H7 (cell line): ENCODE data around the gene ADAMTS10. TPM values are rescaled to one million over a fixed set of nuclear protein-coding genes. Genes with fewer than 3 reads are reported as not detected.
"Not testable (repeated sequence)": the region's sequence is repeated elsewhere in the genome, so short reads cannot be mapped to it uniquely, and the experiment has no call there.

Experiments used
- DNase-seq: peaks from one replicate; pipeline ENCODE4 v3.0.0; 2012
- H3K27me3 ChIP-seq: 2 replicates; pipeline ENCODE4 v1.6.0; 2011; ENCODE audit warnings: mild to moderate bottlenecking, low read length; ENCODE audit not compliant: control insufficient read depth, insufficient read depth
- H3K36me3 ChIP-seq: replicated peaks from 2 replicates; pipeline ENCODE4 v1.5.1; 2011; ENCODE audit warnings: low read length; ENCODE audit not compliant: control insufficient read depth, insufficient read depth
- H3K4me3 ChIP-seq: 2 replicates; pipeline ENCODE4 v1.5.1; 2011; ENCODE audit warnings: low read depth, mild to moderate bottlenecking, control low read depth, low read length, moderate library complexity; ENCODE audit not compliant: insufficient read depth
- total RNA-seq: library from RNA; depleted of rRNA; stranded (reverse); fragments of >200 nt; shearing (Covaris generic); gene quantifications from 2 replicates; pipeline ENCODE4 v1.2.3, GENCODE V29; 2014

ADAMTS10 gene
- total RNA-seq, 1 experiment from 2014 or later = 32.9 TPM

GRCh38 chr19:8569066-8569771 lies 41.3 kb downstream of the ADAMTS10 start:
- DNase-seq = no peak
- no peaks in the 10 kb centered on the region for H3K27me3 ChIP-seq
- H3K4me3 ChIP-seq = no peak overlapping the region
- H3K36me3 ChIP-seq = no peaks in the 10 kb centered on the region

DNA sequence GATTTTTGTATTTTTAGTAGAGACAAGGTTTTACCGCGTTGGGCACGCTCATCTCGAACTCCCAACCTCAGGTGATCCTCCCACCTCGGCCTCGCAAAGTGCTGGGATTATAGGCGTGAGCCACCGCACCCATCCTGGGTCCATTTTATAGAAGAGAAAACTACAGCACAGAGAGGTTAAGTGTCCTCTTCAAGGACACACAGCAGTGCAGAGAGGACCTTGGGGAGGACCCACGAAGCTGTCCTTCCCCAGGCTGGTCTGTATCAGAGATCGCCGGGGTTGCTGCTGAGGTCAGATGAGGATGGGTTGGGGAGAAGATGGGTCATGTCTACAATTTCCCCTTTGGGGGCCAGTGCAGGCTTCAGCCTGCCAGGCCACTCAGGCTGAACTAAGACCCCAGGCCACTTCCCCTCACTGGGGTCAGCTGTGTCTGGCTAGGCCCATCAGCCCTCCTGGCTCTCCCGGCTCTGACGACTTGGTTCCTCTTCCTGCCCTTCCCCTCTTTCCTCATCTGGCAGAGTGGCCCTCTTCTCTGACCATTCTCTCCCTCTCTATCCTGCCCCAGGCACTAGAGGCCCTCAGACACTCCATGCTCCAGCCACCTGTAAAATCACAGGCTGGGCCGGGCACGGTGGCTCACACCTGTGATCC lies 42.9 kb downstream of the ADAMTS10 start:
- Histone ChIP-seq H3K36me3 (no peaks in the 10 kb centered on the region), H3K27me3 (no peaks in the 10 kb centered on the region)
- DNase-seq = no peak

GRCh38 chr19:8566855-8567254 lies 43.7 kb downstream of the ADAMTS10 start:
- no peak overlapping the region for H3K4me3 ChIP-seq
- H3K27me3 ChIP-seq = no peaks in the 10 kb centered on the region
- DNase-seq = no peak
- no peaks in the 10 kb centered on the region for H3K36me3 ChIP-seq

More for the DNA sequence above, 42.9 kb downstream of the ADAMTS10 start:
- no peak overlapping the region for H3K4me3 ChIP-seq

DNA sequence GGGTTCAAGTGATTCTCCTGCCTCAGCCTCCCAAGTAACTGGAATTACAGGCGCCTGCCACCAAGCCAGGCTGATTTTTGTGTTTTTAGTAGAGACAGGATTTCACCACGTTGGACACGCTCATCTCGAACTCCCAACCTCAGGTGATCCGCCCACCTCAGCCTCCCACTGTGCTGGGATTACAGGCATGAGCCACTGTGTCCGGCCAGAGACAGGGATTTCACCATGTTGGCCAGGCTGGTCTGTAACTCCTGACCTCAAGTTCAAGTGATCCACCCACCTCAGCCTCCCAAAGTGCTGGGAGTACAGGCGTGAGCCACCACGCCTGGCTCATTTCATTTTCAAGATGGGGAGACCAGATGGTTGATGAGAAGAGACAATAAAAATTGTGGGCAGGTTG lies 45.6 kb downstream of the ADAMTS10 start:
- DNase-seq, H3K27me3 ChIP-seq, H3K36me3 ChIP-seq, H3K4me3 ChIP-seq: not testable (repeated sequence)

- no peaks in the 10 kb centered on the region for H3K27me3 ChIP-seq
- DNase-seq = peak; percentile 79
Measured at GRCh38 chr19:8561075-8561764, 49.3 kb downstream of the ADAMTS10 start.

GRCh38 chr19:8558325-8558724 lies 52.2 kb downstream of the ADAMTS10 start:
- H3K27me3 ChIP-seq = no peaks in the 10 kb centered on the region
- H3K4me3 ChIP-seq = no peak overlapping the region
- no peaks in the 10 kb centered on the region for H3K36me3 ChIP-seq
- no peak for DNase-seq

More at GRCh38 chr19:8561075-8561764, 49.3 kb downstream of the ADAMTS10 start:
- Histone ChIP-seq H3K36me3 (no peaks in the 10 kb centered on the region), H3K4me3 (no peak overlapping the region)

- Histone ChIP-seq H3K36me3 (no peaks in the 10 kb centered on the region), H3K4me3 (no peak overlapping the region), H3K27me3 (no peaks in the 10 kb centered on the region)
- peak; percentile 27 for DNase-seq
Measured at GRCh38 chr19:8557642-8558238, 52.8 kb downstream of the ADAMTS10 start.

DNA sequence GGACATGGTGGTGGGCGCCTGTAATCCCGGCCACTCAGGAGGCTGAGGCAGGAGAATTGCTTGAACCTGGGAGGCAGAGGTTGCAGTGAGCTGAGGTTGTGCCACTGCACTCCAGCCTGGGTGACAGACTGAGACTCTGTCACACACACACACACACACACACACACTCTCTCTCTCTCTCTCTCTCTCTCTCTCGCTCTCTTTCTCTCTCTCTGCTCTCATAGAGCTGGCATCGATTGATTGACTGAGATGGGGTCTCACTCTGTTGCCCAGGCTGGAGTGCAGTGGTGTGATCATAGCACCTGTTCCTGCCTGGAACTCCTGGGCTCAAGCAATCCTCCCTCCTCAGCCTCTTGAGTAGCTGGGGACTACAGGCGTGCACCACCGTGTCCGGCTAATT lies 56.8 kb downstream of the ADAMTS10 start:
- H3K36me3 ChIP-seq, DNase-seq, H3K27me3 ChIP-seq, H3K4me3 ChIP-seq: not testable (repeated sequence)

- DNase-seq = peak; percentile 92
- no peaks in the 10 kb centered on the region for H3K27me3 ChIP-seq
- H3K36me3 ChIP-seq = peaks cover 1% of the 10 kb centered on the region; the same call in 1 of the 2 replicates
- no peak overlapping the region for H3K4me3 ChIP-seq
Measured at GRCh38 chr19:8552810-8553209, 57.7 kb downstream of the ADAMTS10 start.

- DNase-seq = no peak
- Histone ChIP-seq H3K36me3 (peaks cover 4% of the 10 kb centered on the region), H3K27me3 (no peaks in the 10 kb centered on the region), H3K4me3 (no peak overlapping the region)
Measured at GRCh38 chr19:8550070-8550469, 60.4 kb downstream of the ADAMTS10 start.

DNA sequence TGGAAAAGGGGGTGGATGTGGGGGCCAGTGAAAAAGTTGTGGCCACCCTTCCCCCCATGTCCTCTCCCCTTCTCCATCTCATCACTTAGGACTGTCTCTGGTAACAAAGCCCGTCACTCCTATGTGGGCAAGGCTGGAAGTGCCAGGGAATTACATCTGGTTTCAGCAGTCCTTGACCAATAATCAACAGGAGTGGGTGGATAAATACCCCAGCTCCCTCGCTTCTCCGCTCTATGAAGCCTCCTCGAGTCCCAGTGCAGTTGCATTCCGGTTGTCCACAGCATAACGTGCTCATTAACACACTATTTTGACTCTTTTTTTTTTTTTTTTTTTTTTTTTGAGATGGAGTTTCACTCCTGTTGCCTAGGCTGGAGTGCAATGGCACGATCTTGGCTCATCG lies 64.8 kb downstream of the ADAMTS10 start:
- no peak for DNase-seq
- no peaks in the 10 kb centered on the region for H3K27me3 ChIP-seq
- no peak overlapping the region for H3K4me3 ChIP-seq

DNA sequence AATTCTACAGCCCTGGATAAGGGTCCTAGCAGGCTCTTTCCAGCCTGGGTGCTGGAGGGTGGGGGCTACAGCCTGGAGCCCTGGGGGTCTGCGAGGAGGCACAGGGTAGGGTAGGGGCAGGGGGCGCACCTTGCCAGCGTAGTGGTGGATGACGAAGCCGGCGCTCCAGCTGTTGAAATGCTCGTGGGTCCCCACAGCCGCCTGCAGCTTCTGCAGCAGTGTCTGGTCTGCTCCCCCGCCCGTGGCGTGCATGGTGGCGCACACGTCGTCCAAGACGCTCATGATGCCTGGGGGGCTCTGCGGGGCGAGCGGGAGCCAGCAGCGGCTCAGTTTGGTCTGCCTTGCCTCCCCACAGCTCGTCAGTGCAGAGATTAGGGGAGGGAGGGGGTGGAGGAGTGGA lies 66.3 kb downstream of the ADAMTS10 start:
- Histone ChIP-seq H3K36me3 (peaks cover 4% of the 10 kb centered on the region), H3K27me3 (no peaks in the 10 kb centered on the region), H3K4me3 (no peak overlapping the region)
- no peak for DNase-seq

More for the DNA sequence above, 64.8 kb downstream of the ADAMTS10 start:
- peaks cover 4% of the 10 kb centered on the region for H3K36me3 ChIP-seq

GRCh38 chr19:8539621-8540149 lies 70.8 kb downstream of the ADAMTS10 start:
- no peak for DNase-seq
- Histone ChIP-seq H3K4me3 (no peak overlapping the region), H3K27me3 (no peaks in the 10 kb centered on the region), H3K36me3 (no peaks in the 10 kb centered on the region)

DNA sequence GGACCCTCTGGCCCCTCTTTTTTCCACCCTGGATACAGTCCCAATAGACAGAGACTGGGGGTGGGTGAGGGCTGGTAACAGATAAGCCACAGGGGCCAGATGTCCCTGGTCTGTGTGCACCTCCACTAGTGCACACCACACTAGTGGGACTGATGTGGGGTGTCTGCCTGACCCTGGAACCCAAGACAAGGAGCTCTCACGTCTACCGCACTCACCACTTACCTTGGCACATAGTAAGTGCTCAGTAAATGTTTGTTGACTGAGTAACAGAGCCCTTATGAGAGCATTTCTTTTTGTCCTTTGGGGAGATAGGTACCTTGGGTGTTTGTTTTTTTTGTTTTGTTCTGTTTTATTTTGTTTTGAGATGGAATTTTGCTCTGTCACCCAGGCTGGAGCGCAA lies 73.4 kb downstream of the ADAMTS10 start:
- Histone ChIP-seq H3K4me3 (no peak overlapping the region), H3K36me3 (no peaks in the 10 kb centered on the region), H3K27me3 (no peaks in the 10 kb centered on the region)
- DNase-seq = no peak
